ENCODE results near the gene KRTAP21-3.
"Not testable (repeated sequence)": the region's sequence is repeated elsewhere in the genome, so short reads cannot be mapped to it uniquely, and the experiment has no call there.

Gene KRTAP21-3, protein sequence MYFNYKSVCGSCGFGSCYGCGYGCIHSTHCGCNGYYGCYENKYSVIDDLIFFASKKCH

DNA sequence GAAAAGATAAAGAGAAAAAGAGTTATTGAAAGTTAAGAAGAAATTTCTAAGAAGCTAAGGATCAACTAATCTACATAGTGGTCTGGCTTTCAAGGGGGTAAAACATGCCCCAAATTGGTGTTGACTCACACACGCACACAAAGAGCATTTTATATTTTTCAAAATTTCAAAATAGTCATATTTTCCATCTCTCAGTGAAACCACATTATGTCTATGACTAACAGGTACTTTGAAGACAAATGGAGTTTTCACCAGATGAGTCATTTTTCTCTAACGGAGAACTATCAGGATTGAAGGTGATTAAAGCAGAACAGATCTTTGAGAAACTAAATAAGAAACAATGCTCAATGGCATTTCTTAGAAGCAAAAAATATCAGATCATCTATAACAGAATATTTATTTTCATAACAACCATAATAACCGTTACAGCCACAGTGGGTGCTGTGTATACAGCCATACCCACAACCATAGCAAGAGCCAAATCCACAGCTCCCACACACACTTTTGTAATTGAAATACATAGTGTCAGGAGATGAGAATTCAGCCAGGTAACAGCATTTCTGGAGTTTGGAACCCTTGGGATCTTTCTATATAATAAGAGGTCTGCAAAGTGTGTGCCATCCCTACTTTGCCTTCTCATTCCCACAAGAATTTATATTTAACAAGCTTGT, at the start of gene KRTAP21-3:
KRTAP21-3 (minus strand) TSS at position 539 of the 671 bp plus-strand sequence; CDS start at position 521, 18 bp downstream.
- peak; percentile 52 to 60 for DNase-seq (ENCODE audit: low read depth in 2 of 2)

DNA sequence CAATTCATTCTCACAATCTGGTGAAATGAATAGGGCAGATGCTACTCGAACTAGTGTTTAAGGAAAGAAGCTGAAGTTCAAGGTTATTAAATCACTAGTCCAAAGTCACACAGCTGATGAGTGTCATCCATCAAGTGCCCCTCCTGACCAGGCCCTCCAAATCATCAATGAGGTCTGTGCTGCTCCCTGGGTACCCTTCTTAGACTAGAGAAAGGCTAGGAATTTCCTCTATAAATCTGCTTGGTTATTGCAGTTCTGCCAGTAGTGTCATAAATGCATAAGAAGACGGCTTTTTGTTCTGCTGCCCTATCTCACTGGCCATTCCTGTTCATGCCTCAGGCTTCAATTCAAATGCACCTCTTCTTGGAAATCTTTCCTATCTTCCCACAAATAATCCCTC, 42.2 kb upstream of the KRTAP21-3 start:
- DNase-seq (ENCODE audit: low read depth in 2 of 2) = no peak

- no peak for DNase-seq (ENCODE audit: low read depth in 2 of 2)
Observed at GRCh38 chr21:30758306-30758705, 39.7 kb upstream of the KRTAP21-3 start.

- not testable (repeated sequence) for DNase-seq (ENCODE audit: low read depth in 2 of 2)
Observed at GRCh38 chr21:30755328-30755727, 36.8 kb upstream of the KRTAP21-3 start, which contains the start of gene KRTAP21-1. Gene KRTAP21-1 (minus strand): TSS chr21:30755428. CDS start chr21:30755378, 50 bp downstream.

GRCh38 chr21:30747159-30747558, 28.6 kb upstream of the KRTAP21-3 start, which contains the start of gene KRTAP21-2:
Gene KRTAP21-2 (minus strand): TSS chr21:30747259. CDS start chr21:30747202, 57 bp downstream.
- no peak for DNase-seq (ENCODE audit: low read depth in 2 of 2)

GRCh38 chr21:30740462-30740861, 21.9 kb upstream of the KRTAP21-3 start:
- no peak for DNase-seq (ENCODE audit: low read depth in 2 of 2)

DNA sequence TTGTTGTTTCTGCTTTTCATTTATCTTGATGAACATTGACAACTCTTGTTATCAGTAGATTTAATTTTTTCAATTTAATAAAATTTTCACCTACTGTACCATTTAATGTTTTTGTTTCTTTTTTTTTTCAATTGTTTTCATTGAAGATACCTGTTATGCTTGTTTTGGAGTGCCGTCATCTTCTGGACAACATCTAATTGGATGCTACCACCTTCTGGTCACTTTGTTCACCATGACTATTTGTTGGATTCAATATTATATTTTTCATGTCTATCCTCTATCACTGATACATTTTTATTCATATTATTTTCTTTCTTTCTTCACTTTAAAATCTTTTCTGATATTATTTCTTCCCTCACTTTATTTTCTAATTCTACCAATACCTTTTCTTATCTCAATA, 14.4 kb upstream of the KRTAP21-3 start:
- no peak for DNase-seq (ENCODE audit: low read depth in 2 of 2)

GRCh38 chr21:30726726-30727125, 8.1 kb upstream of the KRTAP21-3 start:
- no peak for DNase-seq (ENCODE audit: low read depth in 2 of 2)

- DNase-seq (ENCODE audit: low read depth in 2 of 2) = no peak
Observed at GRCh38 chr21:30719401-30719800, 824 bp upstream of the KRTAP21-3 start.

- no peak for DNase-seq (ENCODE audit: low read depth in 2 of 2)
Observed at GRCh38 chr21:30717105-30717504, 1.5 kb downstream of the KRTAP21-3 start.

DNA sequence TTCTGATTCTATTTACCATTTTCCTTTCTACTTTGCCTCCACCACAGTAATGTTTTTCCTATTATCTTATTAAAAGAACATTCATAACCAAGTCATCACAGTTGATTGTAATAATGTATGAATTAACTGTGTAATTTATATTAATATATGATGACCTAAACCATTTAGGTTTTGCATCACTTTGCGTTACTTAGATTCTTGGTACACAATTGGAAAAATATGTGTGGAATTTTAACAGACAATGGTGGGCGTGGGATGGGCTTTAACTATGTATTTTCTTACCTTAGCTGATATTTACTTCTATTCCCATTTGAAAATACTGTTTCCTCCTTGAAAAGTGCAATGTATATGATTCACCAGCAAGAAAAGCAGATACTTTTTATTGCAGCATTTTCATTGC, 3.6 kb downstream of the KRTAP21-3 start:
- no peak for DNase-seq (ENCODE audit: low read depth in 2 of 2)

DNA sequence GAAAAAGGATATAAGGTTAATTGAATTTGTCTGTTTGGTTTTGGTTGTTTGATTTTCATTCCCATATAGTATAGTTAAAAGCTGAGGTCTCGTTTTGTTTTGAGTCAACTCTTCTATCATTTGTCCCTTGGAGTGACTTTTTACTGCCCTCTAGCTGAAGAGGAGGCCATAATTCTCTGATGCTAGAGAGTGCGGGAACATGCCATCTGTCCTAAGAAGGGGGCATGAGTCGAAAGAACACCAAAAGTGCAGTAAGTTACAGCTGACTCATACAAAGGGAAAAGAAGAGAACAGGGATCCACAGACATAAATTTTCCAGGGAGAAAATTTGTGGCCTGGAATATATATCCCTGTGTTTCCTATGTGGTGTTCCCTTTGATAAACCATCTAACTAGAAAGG, 4.1 kb downstream of the KRTAP21-3 start:
- no peak for DNase-seq (ENCODE audit: low read depth in 2 of 2)

- peak; percentile 23 to 29 for DNase-seq (ENCODE audit: low read depth in 2 of 2)
Observed at GRCh38 chr21:30713766-30714165, 4.8 kb downstream of the KRTAP21-3 start.

- DNase-seq (ENCODE audit: low read depth in 2 of 2) = no peak
Observed at GRCh38 chr21:30710499-30710898, 8.1 kb downstream of the KRTAP21-3 start.

DNA sequence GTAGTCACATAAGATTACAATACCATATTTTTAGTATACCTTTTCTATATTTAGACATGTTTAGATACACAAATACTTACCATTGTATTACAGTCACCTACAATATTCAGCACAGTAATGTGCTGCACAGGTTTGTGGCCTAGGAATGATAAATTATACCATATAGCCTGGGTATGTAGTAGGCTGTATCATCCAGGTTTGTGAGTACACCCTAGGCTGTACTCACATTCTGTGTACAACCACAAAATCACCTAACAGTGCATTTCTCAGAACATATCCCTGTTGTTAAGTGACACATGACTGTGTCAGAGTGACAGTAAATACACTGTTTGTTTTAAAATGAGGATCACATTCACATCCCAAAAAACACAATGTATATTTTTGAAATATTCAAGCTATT, 11.2 kb downstream of the KRTAP21-3 start:
- DNase-seq (ENCODE audit: low read depth in 2 of 2) = no peak

GRCh38 chr21:30695956-30696355, 22.6 kb downstream of the KRTAP21-3 start:
- no peak for DNase-seq (ENCODE audit: low read depth in 2 of 2)

DNA sequence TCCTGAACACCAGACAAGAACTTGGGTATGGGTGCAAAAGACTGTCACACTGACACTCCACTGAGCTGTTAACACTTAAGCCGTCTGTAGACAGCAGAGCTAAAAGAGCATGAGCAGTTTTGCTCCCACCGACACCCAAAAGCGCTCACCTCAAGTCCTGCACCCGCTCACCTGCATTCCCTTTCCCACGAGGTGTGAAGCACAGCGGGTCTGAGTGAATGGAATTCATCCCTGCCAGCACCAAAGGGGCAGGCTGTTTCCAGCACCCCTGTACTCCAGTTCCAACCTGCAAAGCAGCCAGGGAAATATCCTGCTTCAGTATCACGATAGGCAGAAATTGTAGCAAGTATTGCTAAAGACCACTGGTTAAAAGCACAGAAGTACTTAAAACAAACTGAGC, 28.8 kb downstream of the KRTAP21-3 start:
- no peak for DNase-seq (ENCODE audit: low read depth in 2 of 2)

GRCh38 chr21:30684506-30684905, 34.1 kb downstream of the KRTAP21-3 start:
- no peak for DNase-seq (ENCODE audit: low read depth in 2 of 2)

DNA sequence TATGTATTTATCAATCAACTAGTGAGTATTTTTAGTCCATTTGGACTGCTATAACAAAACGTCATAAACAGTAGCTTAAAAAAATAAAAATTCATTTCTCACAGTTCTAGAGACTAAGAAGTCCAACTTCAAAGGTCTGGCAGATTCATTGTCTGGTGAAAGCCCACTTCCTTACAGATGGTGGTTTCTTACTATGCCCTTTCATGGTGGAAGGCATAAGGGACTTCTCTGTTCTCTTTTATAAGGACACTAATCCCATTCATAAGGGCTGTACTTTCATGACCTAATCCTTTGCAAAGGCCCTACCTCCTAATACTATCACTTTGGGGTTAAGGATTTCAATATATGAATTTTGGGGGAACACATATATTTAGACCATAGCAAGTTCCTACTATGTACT, 38.0 kb downstream of the KRTAP21-3 start:
- DNase-seq (ENCODE audit: low read depth in 2 of 2) = no peak

DNA sequence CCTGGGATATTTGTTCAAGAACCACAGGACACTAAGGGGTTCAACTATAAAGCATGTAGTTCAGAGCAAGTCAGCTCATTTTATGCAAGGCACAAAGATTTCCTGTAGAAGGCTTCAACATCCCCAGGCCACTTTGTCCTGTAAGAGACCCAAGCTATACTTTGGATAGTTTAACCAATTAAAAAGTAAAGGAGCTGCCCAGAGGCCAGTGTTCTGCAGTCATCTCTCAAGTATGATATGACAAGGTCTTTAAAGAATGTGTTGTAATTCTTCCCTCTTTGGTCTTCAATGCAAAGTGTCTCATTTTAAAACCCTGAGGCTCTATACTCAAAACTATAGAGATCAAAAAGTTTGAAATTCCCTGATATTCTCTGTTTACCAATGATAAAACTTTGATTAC, 41.8 kb downstream of the KRTAP21-3 start:
- no peak for DNase-seq (ENCODE audit: low read depth in 2 of 2)

DNA sequence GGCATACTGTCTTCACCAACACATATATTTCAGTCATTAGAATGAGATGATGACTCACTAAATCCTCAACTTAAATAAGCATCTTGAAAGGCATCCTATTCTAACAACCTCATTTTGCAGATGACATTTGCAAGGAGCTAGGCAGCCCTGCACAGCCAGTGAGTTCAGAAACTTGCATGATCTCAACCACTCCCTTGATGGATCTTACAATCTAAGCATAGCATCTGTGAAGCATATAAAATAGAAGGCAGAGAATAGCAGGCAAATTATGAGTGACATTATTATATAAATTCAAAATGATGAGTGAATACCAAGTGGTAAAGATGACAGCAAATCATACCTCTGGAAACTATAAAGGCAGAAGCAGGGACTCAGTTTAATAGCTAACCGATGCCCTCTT, 44.3 kb downstream of the KRTAP21-3 start:
- DNase-seq (ENCODE audit: low read depth in 2 of 2) = no peak

GRCh38 chr21:30672985-30673650, 45.5 kb downstream of the KRTAP21-3 start:
- DNase-seq (ENCODE audit: low read depth in 2 of 2) = no peak

GRCh38 chr21:30668776-30669175, 49.8 kb downstream of the KRTAP21-3 start:
- DNase-seq (ENCODE audit: low read depth in 2 of 2) = no peak
